GM18858 (cell line): ENCODE results near the gene APCDD1.
"Not testable (repeated sequence)": the region's sequence is repeated elsewhere in the genome, so short reads cannot be mapped to it uniquely, and the experiment has no call there.

Source experiments
- ATAC-seq: cut with Tn5 transposase; IDR thresholded peaks from one replicate; pipeline ENCODE4 v1.9.1; 2021; ENCODE audit not compliant: unreplicated experiment

The APCDD1 gene

DNA sequence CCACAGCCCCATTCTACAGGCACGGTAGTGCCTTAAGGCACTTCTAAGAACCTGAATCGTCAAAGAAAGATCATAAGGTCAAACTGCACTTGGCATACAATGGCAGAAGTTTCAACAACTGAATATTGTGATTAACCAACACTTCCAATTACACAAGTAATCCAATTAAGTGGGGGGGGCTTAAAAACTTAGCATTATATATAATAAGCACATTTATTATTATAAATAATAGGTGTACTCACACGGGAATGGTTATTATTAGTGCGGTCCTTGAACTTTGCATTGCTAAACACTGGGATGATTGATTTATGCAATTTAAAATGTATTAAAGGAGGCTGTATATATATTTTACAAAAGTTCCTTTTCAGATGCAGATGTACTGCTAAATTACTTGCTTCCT, 7.6 kb downstream of the APCDD1 start:
- ATAC-seq: no peak

DNA sequence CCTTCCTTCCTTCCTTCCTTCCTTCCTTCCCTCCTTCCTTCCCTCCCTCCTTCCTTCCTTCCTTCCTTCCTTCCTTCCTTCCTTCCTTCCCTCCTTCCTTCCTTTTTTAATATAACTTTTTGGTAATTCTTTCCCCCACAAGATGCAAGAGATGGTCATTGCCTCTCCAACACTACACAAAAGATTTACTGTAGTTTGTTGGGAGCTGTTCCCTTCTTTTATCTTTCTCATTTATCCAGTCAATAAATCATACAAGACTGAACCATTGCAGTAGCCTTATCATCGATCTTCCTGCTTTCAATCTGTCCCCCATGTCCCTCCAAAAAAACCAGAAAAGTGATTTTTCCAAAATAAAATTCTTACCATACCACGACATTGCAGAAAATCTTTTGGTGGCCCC, 8.2 kb downstream of the APCDD1 start:
- ATAC-seq: no peak

DNA sequence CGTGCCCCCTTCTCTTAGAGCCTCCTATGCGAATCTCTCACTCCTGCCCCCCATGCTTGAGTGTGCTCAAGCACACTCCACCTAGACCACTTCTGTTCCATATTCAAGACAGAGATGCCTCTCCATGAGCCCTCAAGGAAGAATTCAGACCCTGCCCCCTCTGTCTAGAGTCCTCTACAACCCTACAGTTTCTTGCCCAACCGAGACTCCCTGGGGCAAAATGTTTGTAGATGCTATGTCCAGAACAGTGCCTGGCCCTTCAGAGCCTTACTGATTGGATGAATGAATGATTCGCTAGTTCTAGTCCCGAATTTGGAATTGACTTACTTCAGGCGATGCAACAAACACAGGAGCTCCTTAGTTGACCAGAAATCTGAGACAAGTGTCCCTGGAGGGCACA, 8.7 kb downstream of the APCDD1 start:
- ATAC-seq: no peak

DNA sequence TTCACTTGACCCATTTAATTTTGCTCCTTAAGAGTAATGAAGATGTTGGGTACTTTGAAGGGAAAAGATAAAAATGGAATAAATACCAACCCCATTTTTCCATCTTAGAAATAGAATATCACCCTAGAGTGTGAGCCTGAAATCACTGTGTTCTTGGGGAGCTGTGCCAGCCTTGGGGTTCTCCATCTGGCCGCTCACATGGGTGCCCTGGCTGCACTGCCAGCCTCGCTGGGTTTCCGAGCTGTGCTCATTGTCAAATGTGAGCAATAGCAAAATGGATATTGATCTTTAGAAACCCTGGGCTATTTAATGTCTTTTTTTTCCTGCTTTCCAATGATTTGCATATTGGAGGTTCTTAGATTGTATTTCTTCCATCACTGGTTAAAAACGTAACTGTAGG, 9.3 kb downstream of the APCDD1 start:
- ATAC-seq: no peak

DNA sequence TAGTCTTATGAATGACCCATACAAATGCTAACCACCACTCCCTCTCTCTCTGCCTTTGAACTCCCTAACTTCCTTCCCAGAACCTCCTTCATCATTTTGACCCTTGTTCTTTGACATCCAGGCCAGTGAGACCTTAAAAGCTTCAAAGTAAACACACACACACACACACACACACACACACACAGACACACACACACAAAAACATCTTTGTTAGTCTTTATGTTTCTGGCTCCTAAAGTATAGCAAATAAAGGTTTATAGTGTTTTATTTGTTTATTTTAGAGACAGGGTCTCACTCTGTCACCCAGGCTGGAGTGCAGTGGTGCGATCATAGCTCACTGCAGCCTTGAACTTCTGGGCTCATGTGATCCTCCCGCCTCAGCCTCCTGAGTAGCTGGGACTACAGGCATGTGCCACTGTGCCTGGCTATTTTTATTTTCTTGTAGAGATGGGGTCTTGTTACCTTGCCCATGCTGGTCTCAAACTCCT, 9.8 kb downstream of the APCDD1 start:
- not testable (repeated sequence) for ATAC-seq

DNA sequence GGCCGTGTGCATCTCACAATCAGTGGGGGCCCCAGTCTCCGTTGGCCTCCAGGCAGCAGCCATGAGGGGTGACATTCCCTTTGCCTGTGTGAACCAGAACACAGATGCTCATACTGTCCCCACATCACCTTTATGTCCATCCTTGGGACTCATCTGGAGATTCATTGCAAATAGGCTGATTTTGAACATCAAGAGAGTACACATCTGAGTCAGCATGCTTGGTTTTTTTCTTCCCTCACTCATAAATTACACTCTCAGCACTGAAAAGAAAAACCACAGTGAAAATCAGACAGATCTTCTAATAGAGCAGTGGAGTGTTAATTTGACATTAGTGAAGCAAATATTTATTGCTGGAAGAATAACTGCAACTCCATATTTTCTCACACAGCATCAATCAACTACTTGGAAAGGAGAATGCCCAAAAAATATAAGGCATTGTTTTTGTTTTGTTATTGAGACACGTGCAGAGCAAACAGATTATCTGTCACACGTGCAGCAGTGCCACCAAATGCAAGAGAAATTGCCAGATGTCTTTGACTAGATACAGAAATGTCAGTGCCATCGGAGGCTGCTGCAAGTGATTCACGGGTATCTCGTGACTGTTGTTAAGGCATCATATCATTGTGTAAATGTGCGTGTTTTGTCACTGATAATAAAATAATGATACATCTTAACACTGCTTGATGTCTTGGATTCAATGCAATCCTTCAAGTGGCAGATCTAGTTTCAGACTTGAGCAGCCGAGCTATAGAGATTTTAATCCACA, 10.9 kb downstream of the APCDD1 start:
- ATAC-seq: no peak

DNA sequence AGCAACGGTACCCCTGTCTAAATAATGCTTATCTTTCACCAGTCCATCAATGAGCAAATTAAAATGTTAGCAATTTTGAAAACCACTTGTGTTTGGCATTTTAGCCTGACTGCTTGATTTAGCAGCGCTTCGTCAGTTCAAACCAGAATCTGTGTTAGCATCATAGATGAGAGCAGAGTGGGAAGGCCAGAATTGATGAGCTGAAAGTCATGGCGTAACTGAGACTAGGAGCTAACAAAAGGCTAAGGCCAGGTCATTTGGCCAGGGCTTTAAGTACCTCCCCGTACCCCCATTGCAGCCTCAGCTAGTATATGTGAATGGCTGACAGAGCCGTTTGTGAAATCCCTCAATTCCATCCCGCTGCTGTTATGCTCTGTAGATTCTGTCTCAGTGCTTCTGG, 16.0 kb downstream of the APCDD1 start:
- ATAC-seq: no peak

DNA sequence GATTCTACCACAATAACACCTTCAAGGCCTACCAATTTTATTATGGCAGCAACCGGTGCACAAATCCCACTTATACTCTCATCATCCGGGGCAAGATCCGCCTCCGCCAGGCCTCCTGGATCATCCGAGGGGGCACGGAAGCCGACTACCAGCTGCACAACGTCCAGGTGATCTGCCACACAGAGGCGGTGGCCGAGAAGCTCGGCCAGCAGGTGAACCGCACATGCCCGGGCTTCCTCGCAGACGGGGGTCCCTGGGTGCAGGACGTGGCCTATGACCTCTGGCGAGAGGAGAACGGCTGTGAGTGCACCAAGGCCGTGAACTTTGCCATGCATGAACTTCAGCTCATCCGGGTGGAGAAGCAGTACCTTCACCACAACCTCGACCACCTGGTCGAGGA, 17.1 kb downstream of the APCDD1 start:
- ATAC-seq: no peak

DNA sequence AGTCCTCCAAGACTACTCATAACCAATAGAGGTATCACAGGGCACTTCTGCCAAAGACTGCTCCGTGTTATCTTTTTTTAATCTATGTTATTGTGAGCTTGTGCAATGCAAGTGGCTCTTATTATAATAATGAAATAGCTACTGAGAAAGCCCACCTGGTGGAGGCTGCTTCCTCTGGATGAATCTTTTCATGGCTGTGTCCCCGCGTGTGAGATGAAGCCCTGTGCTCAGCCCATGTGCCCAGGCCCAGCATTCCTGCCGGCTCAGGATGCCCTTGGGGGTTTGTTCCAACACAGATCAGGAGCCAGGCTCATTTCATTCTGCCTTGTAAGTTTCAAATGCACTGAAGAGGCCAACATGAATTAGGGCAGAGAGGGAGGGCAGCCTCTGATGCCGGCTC, 18.7 kb downstream of the APCDD1 start:
- no peak for ATAC-seq

DNA sequence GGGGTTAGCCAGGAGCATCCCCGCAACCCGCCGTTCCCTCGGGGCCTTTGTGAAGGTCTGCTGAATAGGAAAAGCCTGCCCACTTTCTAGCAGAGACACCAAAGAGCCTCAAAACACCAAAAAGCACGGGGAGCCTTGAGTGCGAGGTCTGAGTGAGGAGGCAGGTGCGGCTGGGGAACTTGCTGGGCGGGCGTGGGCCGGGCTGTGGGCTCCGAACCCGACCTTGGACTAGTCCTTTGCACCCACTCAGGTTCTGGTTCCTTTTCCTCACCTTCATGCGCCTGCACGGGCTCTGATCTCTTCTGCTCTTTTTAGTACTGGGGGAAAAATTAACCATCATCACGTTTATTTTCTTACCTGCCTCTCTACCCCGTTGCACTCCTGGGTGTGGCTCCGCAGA, 19.9 kb downstream of the APCDD1 start:
- ATAC-seq: no peak

DNA sequence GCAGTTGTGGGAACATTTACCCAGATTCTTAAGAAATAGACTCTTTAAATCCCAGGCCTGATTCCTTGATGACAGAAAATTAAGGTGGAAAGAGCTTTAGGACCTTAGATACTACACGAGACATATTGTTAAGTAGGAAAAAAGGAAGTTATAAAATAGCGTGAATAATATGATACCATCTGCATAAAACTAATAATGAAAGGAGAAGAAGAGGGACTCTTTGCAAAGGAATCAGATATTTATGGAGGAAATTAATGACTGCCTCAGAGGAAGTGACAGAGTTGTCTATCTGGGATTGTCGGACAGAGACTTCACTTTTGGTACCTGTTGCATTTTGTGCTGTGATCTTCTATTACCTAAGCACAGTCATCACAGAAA, 20.8 kb downstream of the APCDD1 start:
- ATAC-seq: no peak

DNA sequence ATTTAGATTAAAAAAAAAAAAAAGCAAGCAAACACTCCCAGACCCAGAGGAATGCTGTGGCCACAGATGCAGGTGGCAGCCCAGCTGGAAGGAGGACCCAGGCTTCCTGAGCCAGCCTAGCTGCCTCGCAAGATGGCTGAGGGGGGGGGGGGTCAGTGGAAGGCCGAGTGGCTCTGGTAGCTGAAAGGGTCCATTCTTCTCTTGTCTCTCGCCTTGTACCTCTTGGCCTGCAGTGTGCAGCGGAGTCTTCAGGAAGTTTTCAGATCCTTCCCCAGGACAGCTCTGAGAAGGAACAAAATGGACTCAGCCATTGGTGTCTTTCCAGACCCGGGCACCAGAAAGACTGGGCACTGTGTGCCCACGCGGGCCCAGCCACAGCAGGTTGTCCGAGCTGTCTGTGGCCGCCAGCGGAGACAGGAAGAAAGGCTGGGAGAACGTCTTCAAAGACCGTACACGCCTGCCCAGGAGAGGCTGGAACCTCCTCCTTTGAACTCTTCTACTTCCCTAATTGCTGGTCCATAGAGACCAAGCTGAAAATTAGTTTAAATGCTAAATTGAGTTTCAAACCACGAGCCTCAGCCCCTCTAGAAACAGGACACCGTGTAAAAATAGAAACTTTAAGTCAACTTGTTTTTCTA, 21.3 kb downstream of the APCDD1 start:
- no peak for ATAC-seq

DNA sequence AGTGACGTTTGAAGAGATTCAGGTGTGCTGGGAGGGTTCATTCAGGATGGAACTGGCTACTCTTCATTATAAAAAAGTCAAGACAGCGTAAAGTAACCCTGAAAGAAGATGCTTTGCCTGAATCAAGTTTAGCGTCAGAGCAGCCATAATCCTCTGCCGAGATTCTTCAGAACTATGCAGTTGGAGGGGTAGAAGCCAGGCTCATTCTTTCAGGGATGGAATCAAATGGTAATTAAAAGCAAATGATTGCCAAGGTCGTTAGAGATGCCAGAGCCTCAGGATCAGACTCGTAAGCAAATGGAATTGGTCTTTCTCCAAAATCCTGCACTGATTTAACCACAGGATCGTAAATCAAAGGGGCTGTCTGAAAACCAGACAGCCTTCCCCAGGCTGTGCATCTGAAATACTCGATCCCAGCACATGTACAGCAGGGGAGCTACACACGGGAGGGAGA, 21.9 kb downstream of the APCDD1 start:
- ATAC-seq: no peak

DNA sequence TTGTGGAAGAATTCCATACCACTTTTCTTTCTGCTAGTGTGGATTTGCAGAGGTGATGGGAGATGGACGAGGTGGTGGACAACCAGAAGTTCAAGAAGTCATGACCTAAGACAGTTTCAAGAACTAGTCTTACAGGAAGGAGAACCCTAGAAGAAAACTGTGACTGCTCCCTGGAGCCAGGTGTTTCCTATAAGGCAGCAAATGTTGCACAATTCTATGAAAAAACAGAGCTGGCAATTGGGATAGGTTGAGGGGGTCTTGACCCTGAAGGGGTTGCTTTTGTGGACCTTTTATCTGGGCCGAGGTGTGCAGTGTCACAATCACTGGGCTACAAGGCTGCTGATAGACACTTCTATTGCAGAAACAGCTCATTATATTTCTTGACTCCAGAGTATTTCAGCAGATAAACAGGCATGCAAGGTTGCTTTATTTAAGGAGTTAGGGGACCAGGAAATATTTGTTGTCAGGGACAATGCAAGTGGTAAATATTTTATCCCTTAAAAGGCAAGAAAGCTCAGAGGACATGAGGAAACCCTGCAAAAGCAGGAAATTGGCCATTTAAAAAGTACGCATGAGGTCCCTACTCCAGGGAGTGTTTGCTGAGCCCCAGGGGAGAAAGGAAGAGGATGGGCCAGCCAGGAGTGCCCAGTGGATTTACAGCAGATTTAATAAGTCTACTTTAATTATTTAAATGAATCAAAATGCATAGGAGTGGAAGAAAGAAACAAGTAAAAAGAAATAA, 22.9 kb downstream of the APCDD1 start:
- no peak for ATAC-seq

DNA sequence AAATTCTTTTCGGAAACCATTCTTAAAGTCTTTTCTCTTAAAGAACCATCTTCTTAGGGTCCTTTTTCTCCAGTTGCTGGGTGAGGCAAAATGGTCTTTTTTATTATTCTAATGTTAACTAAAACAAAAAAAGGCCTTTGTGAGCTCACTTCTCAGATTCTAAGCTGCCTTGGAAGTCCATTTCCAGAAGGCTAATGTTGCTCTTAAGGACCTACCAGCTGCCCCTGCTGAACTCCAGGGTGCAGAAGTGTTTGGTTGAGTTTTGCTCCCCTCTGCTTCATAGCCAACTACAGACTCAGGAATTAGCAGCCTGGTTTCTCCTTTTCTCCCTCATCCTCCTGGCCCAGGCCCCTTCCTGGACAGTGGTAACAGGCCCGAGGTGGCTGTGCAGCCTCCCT, 23.4 kb downstream of the APCDD1 start:
- ATAC-seq: no peak

DNA sequence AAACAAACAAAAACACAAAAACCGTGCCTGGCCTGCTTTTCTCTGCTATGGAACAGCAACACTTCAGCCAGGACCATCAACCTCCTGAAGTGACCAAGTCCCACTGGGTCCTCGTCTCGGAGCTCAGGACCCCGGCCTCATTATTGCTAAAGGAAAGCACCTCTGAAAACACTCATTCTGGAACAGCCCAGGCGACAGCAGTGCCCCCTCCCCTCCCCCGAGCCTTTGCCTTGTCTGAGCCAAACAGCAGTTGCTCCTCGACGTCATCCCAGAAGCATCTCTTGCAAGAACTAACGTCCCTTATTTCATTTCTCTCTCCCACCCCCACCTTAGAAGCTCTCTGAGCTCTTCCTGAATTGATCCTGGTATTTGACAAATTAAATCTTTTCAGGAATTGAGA, 27.4 kb downstream of the APCDD1 start:
- ATAC-seq: no peak

DNA sequence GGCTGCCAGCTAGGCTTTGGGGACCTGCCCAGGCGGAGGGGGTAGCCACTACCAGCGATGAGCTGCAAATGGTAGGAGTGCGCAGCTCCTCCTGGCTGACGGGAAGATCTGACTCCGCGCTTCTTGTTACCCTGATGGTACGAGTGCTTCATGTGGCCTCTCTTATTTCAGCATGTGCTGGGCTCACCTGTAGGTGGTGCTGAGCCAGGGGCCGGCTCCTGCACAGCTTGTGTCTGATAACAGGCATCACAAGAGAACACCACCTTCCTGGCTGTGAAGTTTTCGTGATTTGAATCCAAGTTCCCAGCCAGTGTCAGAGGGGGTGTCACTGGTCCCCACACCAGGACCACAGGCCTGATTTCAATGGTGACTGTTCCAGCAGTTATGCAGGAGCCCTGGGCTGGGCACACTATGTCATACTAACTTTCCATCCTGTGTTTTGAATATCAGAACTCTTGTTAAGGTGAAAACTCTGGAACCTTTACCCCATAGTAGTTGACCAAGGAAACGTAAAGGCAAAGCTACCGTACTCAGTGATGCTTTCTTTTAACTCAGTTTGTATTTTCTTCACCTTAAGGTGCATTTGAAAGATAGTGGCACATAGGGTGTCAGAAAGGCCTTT, 28.0 kb downstream of the APCDD1 start:
- ATAC-seq: peak; percentile 23

DNA sequence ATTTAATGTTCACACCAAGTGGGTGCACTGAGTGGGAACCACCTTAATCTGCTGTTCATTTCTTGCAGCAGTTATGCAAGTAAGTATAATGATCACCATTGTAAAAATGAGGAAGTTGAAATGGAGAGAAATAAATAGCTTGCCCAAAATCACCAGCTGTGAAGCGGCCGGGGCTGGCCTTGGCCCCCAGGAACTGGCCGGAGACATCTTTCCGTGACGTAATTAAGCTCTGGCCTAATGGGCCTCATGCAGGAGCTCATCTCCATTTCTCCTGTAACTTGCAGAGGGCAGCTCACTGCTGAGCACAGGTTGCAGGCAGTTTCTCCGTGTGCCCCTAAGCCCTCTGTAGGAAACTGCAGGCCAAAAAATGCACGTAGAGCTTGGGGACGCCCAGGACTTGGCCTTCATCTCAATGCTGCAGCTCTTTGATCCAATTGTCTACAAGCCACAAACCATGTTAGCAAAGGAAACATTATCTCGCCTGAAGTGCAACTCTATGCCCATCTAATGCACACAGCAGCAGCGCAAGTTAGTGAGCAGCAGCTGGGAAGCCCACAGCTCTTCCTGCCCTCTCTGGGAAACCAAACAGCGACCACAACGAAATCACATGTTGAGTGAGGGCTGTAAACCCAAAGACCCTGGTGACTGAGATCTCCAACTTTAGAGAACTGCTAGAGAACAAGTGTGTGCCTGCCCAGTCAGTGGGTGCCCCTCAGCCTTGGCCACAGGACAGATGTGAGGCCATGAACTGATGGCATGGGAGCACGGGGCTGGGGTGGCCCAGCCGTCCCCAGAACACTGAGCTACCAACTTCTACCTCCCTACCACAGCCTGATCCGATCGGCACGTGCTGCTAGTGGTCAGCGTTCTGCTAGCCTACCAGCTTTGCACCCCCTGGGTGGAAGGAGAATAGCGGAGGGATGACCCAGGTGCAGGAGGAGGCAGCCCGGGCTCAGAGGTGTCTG, 28.8 kb downstream of the APCDD1 start:
- ATAC-seq: peak; percentile 77

DNA sequence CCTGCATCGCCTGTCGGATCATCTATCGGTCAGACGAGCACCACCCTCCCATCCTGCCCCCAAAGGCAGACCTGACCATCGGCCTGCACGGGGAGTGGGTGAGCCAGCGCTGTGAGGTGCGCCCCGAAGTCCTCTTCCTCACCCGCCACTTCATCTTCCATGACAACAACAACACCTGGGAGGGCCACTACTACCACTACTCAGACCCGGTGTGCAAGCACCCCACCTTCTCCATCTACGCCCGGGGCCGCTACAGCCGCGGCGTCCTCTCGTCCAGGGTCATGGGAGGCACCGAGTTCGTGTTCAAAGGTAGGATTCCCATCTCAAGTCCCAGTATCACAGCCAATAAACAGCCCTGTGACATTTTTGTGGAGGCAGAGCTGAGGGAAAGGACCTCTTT, 31.0 kb downstream of the APCDD1 start:
- no peak for ATAC-seq

DNA sequence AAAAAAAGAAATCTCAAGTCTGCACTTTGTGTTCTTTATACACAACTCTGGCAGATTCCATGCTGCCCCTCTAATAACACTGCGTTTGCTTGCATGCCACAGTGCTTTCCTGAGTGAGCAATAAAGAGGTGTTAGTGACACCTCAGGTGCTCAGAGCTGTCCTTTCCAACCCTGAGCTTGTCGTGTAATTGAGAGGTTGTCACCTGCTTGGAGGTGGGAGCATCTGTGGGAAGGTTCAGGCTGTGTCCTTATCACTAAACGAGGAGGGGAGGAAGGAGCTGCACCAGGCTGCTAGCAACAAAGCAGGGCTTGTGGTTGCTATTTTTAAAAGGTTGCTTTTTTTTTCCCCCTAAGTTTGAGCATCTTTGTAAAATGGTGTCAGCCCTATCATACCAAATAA, 31.9 kb downstream of the APCDD1 start:
- no peak for ATAC-seq
